Measurements from ENCODE around the gene CCND3. TPM values are rescaled to one million over a fixed set of nuclear protein-coding genes. Genes with fewer than 3 reads are reported as not detected.
"Not testable (repeated sequence)": the region's sequence is repeated elsewhere in the genome, so short reads cannot be mapped to it uniquely, and the experiment has no call there.

CCND3 gene
- total RNA-seq, 1 donor from 2014 or later = 476 TPM

DNA sequence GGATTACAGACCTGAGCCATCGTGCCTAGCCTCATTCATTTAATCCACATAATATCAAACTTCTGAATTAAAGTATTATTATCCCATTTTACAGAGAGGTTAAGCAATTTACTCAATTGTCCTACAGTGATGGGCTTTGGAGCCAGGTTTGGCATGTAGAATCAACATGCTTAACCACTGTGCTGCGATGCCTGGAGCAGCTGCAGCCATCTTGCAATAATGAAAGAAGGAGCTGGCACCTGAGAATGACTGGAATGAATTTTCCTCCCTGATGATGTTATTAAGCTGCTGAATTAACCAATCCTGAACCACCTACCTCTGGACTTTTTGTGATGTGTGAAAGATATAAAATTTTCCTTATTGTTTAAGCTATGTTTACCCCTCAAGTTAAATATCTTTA, 13.1 kb upstream of the CCND3 start:
- intact Hi-C loops (cut with micrococcal nuclease) = no loop called here

DNA sequence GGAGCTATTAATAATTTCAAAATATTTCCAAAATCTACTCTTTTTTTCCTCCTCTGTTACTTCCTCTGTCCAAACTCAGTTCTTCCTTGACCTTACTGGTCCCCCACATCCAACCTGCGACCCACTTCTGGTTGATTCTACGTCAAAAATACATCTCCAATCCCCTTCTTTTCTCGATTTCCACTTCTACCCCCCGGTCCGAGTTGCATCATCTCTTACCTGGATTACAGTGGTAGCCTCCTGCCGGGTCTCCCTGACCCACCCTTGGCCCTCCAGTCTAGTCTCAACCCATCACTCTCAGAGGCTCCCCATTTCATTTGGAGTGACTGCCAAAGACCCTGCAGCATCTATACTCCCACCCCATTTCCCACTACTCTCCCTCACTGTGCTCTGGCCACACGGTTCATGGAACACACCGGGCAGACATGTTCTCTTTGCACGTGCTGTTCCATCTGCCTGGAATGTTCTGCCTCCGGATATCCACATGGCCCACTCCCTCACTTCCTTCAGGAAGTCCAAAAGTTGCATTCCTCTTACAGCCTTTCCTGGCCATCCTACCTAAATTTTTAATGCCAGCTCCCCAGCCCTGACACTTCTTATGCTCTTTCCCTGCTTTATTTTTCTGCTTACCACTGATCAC, 6.1 kb upstream of the CCND3 start:
- intact Hi-C loops (cut with micrococcal nuclease) = no loop called here

DNA sequence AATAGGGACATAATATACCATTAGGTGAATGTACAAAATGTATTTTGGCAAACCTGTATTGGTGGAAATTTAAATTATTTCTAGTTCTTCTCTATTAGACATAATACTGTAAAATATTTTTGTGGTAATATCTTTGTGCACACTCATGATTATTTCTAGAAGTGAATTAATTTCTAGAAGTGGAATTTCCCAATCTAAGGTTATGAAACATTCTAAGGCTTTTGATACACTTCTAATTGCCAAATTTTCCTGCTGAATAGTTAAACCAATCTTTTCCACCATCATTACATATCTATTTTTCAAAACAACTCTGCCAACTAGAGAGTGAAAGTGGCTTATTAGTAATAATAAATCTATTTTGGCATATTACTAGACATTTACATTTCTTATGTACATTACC, 1.8 kb upstream of the CCND3 start:
- intact Hi-C loops (cut with micrococcal nuclease) = no loop called here

DNA sequence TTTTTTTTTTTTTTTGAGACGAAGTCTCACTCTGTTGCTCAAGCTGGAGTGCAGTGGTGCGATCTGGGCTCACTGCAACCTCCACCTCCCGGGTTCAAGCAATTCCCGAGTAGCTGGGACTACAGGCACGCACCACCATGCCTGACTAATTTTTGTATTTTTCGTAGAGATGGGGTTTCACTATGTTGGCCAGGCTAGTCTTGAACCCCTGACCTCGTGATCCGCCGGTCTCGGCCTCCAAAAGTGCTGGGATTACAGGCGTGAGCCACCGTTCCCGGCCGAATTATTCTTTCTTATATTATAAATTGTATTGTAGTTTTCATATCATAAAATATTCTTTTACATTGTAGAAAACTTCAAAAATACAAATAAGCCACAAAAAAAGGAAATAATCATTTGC, 1.3 kb upstream of the CCND3 start:
- intact Hi-C loops (cut with micrococcal nuclease) = not testable (repeated sequence)

DNA sequence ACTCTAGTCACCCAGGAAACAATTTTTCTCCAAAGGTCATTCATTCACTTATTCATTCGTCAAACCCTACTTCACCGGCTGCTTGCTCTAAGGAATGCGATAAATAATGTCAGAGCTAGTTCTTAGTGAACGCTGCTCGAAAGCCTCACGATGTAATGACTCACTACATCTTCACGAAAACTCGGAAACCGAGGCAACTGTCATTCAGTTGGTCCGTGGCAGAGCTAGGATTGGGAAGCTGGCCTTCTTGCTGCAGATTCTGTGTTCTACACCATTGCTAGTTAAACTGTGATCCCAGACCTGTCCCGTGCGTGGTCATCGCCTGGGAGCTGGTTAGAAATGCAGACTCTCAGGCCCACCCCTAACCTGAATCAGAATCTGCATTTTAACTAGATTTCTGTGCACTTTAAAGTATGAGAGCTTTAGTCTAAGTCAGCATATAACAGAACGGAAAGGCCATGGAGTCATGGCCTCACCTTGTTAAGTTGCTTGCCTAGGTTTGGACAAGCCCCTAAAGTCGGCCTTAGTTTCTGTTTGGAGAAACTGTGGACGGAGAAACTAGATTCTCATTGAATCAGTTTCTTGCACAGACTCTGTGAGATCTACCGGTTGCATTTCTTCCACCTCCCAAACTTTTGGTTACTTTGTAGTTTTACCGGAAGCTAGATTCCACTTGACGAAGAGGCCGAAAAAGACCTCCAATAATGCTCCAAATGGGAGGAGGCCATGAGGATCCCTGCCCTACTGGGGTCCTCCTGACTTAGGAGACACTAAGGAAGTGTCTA, 651 bp upstream of the CCND3 start:
- intact Hi-C loops (cut with micrococcal nuclease) = no loop called here

DNA sequence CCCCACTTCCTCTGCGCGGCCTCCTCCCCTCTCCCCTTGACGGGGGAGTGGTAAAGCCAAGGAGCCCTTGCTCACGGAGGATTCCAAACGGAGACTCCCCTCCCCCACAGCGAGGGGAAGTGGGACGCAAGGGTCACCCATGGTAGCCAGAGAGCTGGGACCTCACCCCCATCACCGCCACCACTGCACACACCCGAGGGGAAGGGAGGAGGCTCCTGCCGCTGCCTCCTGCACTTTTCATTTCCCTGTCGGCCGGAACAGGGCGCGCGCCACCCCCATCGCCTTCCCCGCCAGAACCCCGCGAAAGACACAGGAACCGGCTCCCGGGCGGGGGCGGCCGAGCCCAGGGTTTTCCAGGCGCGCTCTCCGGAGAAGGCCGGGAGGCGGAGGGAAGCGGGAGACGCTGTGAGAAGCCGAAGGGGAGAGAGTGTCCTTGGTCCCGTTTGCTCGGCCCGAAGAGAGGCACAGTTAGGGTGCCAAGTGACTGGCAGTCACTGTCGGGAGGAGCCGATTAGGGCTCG, 789 bp downstream of the CCND3 start:
- intact Hi-C loops (cut with micrococcal nuclease) = loop anchor here (1.0 kb wide), 2 partner anchors 20 to 98 kb away; partner anchors contain the start of genes BYSL and MED20

DNA sequence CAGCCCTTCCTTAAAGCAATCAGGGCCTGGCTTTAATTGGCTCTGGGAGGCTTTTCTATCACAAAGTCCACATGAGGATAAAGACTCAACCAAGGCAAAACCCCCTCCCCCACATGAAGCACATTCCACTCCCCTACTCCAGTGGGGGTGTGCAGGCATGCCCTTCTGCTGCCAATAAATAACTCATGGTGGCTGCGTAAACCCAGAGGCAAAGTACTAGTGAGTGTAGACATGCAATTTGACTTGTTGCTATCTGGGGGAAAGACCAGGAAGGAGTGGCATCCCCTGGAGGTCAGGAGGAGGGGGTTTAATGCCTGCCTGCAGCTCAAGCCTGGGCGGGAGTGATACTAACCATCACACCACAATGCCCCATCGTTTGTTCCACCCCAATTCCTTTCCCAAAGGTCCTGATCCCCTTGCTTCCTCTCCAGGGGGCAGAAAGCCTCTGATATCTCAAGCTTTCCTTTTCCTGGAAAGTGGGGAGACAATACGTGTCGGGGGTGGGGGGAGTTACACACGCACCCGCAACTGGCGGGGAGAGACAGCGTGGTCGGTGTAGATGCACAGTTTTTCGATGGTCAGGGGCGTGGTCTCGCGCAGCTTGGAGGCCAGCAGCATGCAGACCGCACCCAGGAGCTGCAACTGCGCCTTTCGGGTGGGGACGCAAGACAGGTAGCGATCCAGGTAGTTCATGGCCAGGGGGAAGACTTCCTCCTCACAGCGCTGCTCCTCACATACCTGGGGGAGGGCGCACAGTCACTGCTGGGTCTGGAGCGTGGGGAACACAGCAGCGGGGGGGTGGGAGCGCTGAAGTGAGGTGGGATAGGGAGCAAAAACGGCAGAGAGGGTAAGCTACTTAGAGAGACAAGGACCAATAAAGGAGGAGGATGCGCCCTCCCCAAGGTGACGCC, 1.5 kb downstream of the CCND3 start:
- intact Hi-C loops (cut with micrococcal nuclease) = loop anchor here (1.0 to 10.0 kb wide), 4 partner anchors 82 to 868 kb away; partner anchors contain the start of genes NFYA, OARD1 and UBR2

DNA sequence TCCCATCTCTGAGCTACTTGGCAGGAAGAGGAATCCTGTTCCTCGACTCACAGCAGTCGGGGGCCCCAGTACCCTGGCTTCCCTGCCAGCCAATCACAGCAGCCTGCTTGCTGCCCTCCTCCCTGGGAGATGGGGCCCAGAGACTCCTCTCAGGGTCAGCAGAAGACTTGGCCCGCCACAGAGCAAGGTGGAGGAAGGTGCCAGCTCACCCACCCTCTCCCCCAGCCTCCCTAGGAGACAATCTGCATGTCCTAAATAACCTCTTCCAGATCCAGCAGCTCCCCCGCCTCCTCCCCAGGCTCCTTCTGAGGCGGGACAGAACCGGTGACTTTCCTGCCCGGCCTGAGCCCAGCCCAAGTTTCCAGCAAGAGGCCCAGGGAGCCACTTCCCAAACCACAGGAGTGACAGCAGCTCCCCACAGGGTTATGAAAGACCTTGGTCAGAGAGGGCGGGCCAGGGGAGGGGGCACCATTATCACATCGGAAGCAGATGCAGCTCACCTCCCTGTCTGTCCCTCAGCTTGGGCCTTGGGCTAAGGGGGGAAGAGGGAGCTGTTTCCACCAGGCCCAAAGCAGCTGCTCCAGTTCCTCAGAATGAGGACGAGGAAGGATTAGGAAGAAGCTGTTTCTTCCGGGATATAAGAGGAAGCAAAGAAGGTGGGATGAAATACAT, 2.3 kb downstream of the CCND3 start:
- intact Hi-C loops (cut with micrococcal nuclease) = loop anchor here (5.0 to 10.0 kb wide), 3 partner anchors 83 to 867 kb away; partner anchors contain the start of genes NFYA, OARD1 and UBR2

DNA sequence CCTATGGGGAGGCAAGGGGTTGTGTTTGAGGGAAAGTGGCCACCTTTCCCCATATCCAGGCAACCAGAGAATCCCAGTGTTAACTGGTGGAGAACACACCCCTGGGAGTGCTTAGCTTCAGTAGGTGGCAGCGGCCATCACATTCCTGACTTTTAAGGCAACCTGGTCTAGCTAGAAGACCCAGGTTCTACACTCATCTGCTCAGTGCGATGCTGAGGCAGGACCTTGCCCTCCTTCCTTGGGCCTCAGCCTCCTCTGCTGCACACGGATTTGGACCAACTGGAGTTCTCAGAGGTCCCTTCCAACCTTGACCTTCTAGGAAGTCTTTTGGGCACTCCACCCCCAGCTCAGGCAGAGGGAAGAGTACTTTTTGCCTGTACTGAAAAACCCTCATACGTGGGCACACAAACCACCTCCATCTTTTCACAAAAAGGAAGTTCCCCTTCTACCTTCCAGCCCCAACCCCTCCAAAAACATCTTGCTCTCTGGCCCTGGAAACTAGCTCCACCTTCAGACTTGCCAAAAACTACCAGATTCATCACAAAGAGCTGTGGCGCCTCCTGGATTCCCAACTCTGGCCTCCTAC, 2.9 kb downstream of the CCND3 start:
- intact Hi-C loops (cut with micrococcal nuclease) = loop anchor here (5.0 to 10.0 kb wide), 3 partner anchors 84 to 866 kb away; partner anchors contain the start of genes NFYA, OARD1 and UBR2

DNA sequence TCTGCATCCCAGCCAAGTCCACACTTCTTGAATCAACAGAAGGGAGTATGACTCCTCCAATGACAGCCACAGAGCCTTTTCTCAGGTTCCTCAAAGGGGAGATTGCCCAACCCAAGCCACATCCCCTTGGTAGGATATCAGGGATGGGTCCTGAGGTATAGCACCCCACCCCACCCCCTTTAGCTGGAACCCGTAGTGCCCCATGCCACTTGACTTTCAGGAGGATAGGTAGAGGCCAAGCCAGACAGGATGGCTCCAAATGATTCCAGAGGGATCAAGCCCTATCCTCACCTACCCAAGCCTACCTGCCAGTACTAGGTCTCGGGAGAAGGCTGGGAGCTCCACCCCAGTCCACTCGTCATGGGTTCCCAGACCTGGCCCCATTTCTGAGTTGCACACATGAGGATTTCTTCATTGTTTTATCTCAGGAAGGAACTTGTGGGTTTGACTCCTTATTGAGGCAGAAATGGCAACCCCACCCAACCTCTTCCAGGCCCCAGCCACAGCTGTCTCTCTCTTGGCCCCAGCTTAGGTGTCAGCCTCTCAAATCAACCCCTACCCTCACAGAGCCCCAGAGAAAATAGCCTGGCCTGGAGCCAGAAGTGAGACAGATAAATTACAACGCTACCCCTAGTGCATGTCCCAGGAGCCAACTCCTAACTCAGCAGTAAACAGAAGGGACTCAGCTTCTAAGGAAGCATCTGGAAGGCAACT, 3.6 kb downstream of the CCND3 start:
- intact Hi-C loops (cut with micrococcal nuclease) = loop anchor here (2.0 to 10.0 kb wide), 4 partner anchors 84 to 866 kb away; partner anchors contain the start of genes NFYA, OARD1, TOMM6 and UBR2

DNA sequence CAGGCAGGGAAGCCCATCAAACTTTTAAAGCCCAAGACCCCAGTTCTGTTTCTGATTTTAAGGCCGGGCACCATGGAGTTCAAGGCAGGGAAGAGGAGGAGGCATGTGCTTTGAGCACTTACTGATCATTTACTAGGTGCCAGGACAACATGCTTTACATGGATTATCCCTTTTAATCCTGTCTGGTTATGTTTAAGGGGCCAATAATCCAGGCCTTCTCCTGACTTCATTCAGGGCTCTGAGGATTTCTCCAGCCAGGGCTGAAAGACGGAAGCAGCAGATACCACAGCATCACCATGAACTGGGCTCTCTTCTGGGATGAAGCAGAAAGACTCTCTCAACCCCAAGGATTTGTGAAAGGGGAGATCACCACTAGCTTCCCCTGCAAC, 4.1 kb downstream of the CCND3 start:
- intact Hi-C loops (cut with micrococcal nuclease) = loop anchor here (2.0 to 10.0 kb wide), 4 partner anchors 85 to 865 kb away; partner anchors contain the start of genes NFYA, OARD1, TOMM6 and UBR2

DNA sequence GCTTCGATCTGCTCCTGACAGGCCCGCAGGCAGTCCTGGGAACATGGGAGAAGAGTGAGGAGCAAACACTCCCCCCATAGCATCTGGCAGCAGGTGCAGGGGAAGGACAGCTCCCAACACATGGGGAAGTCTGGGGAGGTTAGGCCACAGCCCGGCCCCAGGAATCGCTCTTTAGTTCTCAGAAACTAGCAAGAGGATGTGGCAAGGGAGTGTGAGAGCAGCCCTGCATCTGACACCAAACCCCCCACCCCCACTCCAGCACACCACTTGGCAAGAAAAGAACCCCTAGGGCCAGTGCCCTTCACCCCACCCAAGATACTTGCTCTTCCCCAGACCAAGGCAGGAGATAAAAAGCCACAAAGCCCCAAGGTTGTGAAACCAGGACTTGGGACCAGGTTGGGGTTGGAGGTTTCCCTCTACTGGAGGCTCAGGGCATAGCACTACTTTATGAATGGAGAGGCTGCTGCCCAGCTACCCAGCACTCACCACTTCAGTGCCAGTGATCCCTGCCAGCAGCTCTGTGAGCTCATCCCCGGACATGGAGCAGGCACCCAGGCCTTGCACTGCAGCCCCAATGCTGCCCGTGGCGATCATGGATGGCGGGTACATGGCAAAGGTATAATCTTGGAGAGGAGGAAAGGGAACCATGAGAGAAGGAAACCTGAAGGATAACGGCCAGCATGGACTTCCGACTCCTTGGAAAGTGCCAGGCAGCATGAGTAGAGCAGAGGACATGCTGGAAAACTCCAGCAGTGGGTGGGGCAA, 5.4 kb downstream of the CCND3 start:
- intact Hi-C loops (cut with micrococcal nuclease) = loop anchor here (1.0 to 10.0 kb wide), 10 partner anchors 15 to 864 kb away; partner anchors contain the start of genes BYSL, MED20, NFYA and OARD1

DNA sequence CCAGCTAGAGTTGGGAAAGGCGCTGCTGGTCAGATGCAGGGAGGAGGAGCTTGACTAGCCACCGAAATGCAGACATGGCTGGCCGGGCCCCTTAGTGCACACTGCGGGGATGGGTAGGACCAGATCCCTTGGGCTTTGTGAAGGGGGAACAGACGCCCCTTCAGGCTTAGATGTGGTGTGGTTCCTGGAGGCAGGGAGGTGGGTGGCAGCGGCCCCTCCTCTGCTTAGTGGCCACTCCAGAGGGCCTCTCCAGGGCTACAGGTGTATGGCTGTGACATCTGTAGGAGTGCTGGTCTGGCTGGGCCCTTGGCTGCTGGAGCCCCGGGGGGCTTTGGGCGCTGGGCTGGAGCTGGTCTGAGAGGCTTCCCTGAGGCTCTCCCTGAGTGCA, 5.9 kb downstream of the CCND3 start:
- intact Hi-C loops (cut with micrococcal nuclease) = loop anchor here (1.0 to 10.0 kb wide), 10 partner anchors 14 to 863 kb away; partner anchors contain the start of genes BYSL, MED20, NFYA and OARD1

DNA sequence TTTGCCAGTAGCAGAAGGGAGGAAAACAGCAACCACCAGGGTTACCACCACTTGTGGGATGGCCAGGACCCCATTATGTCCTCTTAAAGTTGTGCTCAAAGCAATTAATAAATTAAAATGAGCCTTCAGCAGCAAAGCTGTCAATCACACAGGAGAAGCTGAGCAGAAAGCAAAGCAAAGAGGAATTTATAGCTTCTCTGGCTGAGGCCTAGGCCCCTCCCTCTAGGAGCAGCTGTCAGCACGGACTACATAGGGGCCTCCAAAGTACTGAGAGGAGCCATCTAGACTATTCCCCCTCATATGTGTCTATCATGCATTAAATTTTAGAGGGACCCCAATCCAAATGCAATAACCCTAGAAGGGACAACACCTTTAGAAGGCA, 6.4 kb downstream of the CCND3 start:
- intact Hi-C loops (cut with micrococcal nuclease) = loop anchor here (5.0 to 10.0 kb wide), 3 partner anchors 87 to 863 kb away; partner anchors contain the start of genes NFYA, OARD1 and UBR2

DNA sequence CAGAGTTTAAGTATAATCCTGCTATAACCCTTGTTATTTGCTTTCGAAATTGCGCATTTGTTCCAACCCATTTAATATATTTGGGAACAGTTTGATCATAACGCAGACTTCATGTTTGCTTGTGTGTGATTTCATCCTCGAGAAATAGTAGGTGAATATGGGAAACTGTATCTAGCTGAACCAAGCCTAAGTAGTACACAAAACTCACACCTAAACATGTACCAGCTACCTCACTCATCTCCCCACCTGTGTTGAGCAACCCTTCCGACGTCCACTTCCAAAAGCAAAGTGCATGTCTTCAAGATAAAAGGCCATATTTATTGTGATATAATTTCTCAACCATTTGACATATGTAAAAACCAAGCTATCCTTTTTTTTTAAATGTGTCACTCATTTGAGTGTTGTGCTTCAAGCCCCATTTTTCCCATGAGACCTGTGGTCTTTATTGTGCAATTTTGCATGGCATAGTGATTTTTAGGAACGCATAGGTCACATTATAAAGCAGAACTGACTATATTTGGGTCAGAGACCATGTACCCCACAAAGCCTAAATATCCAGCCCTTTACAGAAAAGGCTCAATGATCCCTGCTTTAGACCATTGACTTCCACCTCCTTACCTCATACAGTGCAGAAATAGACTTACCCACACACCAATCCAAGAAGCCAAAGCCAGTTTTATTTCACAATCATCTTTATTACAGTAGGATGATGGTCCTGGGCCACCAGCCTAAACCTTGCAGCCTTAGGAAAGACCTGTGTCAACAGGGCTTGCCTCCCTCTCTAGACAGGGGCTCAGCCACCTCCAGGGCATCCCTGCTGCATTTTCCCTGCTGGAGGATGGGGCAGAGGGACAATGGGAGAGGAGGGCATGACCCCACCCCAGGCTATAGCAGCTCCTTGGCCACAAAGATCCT, 7.1 kb downstream of the CCND3 start:
- intact Hi-C loops (cut with micrococcal nuclease) = loop anchor here (5.0 to 10.0 kb wide), 3 partner anchors 88 to 862 kb away; partner anchors contain the start of genes NFYA, OARD1 and UBR2

DNA sequence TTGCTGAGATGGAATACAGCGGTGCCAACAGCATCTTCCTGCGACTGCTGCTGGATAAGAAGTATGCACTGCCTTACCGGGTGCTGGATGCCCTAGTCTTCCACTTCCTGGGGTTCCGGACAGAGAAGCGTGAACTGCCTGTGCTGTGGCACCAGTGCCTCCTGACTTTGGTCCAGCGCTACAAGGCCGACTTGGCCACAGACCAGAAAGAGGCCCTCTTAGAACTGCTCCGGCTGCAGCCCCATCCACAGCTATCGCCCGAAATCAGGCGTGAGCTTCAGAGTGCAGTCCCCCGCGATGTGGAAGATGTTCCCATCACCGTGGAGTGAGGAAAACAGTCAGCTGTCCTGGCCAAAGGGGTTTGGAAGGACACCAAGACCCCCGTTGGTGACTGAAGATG, 9.2 kb downstream of the CCND3 start:
- intact Hi-C loops (cut with micrococcal nuclease) = loop anchor here (10.0 kb wide), 1 partner anchor 632 kb away; the partner anchor contains the start of gene UBR2

DNA sequence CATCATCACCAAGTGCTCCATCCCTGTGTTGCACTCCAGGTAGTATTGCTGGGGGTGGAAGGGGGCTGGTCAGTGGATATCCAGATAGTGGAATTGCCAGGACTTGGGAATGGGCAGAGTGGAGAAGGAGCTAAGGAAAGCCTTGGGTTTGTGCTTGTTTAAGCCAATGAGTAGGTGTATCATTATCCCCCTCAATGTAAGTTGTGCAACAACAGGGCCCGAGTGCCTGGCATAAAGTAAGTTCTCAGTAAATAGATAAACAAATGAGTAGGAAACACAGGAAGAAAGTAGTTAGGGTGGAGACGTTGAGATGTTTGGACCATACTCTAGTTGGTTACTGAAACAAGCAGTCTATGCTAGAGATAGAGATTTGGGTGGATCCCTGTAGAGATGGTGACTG, 9.8 kb downstream of the CCND3 start:
- intact Hi-C loops (cut with micrococcal nuclease) = loop anchor here (10.0 kb wide), 1 partner anchor 633 kb away; the partner anchor contains the start of gene UBR2

All from T-helper 2 cell treated with Interferon-gamma antibody and Interleukin-4, amounts not matched to agents 100 ng/mL and 5 ng/mL, for 36 hours (primary cell).